DND-41 (cell line): ENCODE measurements around the gene WDR38.

ENCODE experiments used
- ATAC-seq: fragments of 200-7000 bp; cut with Tn5 transposase; 3 replicates; pipeline ENCODE4 v1.9.1; 2021; ENCODE audit warnings: low read depth; ENCODE audit not compliant: insufficient read depth
- DNase-seq: peaks from one replicate; pipeline ENCODE4 v3.0.0-alpha.2; 2020
- H2AFZ ChIP-seq: 2 replicates; pipeline ENCODE4 v1.6.0; 2012; ENCODE audit warnings: low read depth, low read length
- H3K27ac ChIP-seq: 2 replicates; pipeline ENCODE4 v1.5.1; 2012; ENCODE audit warnings: low read length, inconsistent platforms
- H3K27me3 ChIP-seq: fragments of 200-600 bp; sonication (generic); 2 replicates; pipeline ENCODE4 v1.6.0; 2012; ENCODE audit warnings: low read length, mild to moderate bottlenecking, inconsistent platforms; ENCODE audit not compliant: insufficient read depth, poor library complexity
- H3K36me3 ChIP-seq: 2 replicates; pipeline ENCODE4 v1.5.1; 2012; ENCODE audit warnings: low read length, inconsistent platforms; ENCODE audit not compliant: insufficient read depth
- H3K4me1 ChIP-seq: 2 replicates; pipeline ENCODE4 v1.5.1; 2012; ENCODE audit warnings: mild to moderate bottlenecking, low read length; ENCODE audit not compliant: insufficient read depth
- H3K4me2 ChIP-seq: 2 replicates; pipeline ENCODE4 v1.6.0; 2012; ENCODE audit warnings: mild to moderate bottlenecking, moderate library complexity, low read length, inconsistent platforms; ENCODE audit not compliant: insufficient read depth
- H3K4me3 ChIP-seq, 2 experiments: fragments of 200-600 bp in 1 of 2; shearing (Covaris generic) in 1 of 2; 2 replicates each; pipeline ENCODE4 v1.5.1; 2012 to 2016; ENCODE audit warnings: inconsistent platforms in 2 of 2, low read length in 2 of 2, mild to moderate bottlenecking in 2 of 2, low read depth in 1 of 2, moderate library complexity in 1 of 2
- H3K79me2 ChIP-seq: 2 replicates; pipeline ENCODE4 v1.6.0; 2012; ENCODE audit warnings: low read length, inconsistent platforms; ENCODE audit not compliant: insufficient read depth
- H3K9ac ChIP-seq: 2 replicates; pipeline ENCODE4 v1.6.0; 2012; ENCODE audit warnings: low read depth, mild to moderate bottlenecking, inconsistent platforms, low read length, moderate library complexity
- H3K9me3 ChIP-seq: 2 replicates; pipeline ENCODE4 v1.5.1; 2012; ENCODE audit warnings: low read length, moderate library complexity, mild to moderate bottlenecking, inconsistent platforms; ENCODE audit not compliant: insufficient read depth, severe bottlenecking
- H4K20me1 ChIP-seq: 2 replicates; pipeline ENCODE4 v1.6.0; 2012; ENCODE audit warnings: low read length; ENCODE audit not compliant: insufficient read depth
- EZH2 ChIP-seq: IDR thresholded peaks from 3 replicates; pipeline ENCODE4 v1.6.1; 2012; ENCODE audit warnings: borderline replicate concordance, low read depth, mild to moderate bottlenecking, moderate library complexity, low read length, inconsistent platforms; ENCODE audit not compliant: severe bottlenecking
- TF ChIP-seq, protein P1 (sequence below): IDR thresholded peaks from 2 replicates; pipeline ENCODE4 v1.5.1; 2012; ENCODE audit warnings: borderline replicate concordance, low read length, moderate library complexity, mild to moderate bottlenecking; ENCODE audit not compliant: poor library complexity, severe bottlenecking; ENCODE audit errors: extremely low read depth

The WDR38 gene

DNA sequence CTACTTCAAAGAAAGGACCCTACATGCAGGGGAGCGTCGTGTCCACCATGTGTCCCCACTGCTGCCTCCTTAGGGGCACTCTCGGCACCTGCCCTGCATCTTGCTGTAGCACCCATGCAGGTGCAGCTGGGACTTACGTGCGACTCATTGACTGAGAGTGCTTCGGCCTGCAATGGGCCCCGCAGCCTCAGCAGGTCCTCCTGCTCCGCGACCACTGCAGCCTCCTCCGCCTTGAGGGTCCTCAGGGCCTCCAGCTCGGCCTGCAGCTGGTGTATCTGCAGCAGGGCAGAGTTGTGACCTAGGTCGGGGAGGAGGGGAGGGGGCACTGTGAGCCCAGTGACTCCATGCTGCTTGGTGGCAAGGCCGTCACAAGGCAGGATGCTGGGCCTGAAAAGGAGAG is 35.7 kb downstream of the WDR38 start:
- no peak for ATAC-seq
- H3K9me3 ChIP-seq: no peaks in the 10 kb centered on the region
- H3K4me1 ChIP-seq: no peaks in the 10 kb centered on the region
- H3K4me3 ChIP-seq: no peak overlapping the region
- peaks cover 69% of the 10 kb centered on the region for H3K36me3 ChIP-seq
- no peak overlapping the region for H3K27ac ChIP-seq
- TF ChIP-seq EZH2: no peak
- TF ChIP-seq, protein P1, sequence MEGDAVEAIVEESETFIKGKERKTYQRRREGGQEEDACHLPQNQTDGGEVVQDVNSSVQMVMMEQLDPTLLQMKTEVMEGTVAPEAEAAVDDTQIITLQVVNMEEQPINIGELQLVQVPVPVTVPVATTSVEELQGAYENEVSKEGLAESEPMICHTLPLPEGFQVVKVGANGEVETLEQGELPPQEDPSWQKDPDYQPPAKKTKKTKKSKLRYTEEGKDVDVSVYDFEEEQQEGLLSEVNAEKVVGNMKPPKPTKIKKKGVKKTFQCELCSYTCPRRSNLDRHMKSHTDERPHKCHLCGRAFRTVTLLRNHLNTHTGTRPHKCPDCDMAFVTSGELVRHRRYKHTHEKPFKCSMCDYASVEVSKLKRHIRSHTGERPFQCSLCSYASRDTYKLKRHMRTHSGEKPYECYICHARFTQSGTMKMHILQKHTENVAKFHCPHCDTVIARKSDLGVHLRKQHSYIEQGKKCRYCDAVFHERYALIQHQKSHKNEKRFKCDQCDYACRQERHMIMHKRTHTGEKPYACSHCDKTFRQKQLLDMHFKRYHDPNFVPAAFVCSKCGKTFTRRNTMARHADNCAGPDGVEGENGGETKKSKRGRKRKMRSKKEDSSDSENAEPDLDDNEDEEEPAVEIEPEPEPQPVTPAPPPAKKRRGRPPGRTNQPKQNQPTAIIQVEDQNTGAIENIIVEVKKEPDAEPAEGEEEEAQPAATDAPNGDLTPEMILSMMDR: no peak
- H3K9ac ChIP-seq: no peak overlapping the region
- no peaks in the 10 kb centered on the region for H3K79me2 ChIP-seq
- no peak overlapping the region for H3K4me2 ChIP-seq
- no peak for DNase-seq
- H3K27me3 ChIP-seq: no peaks in the 10 kb centered on the region
- no peaks in the 10 kb centered on the region for H4K20me1 ChIP-seq
- no peak overlapping the region for H2AFZ ChIP-seq

- Histone ChIP-seq H3K79me2 (no peaks in the 10 kb centered on the region), H3K4me1 (no peaks in the 10 kb centered on the region), H3K9ac (no peak overlapping the region), H3K4me3 (no peak overlapping the region), H3K36me3 (peaks cover 76% of the 10 kb centered on the region), H3K27me3 (no peaks in the 10 kb centered on the region), H2AFZ (no peak overlapping the region), H3K27ac (no peak overlapping the region), H3K9me3 (no peaks in the 10 kb centered on the region), H4K20me1 (no peaks in the 10 kb centered on the region), H3K4me2 (no peak overlapping the region)
- no peak for ATAC-seq
- TF ChIP-seq, protein P1: no peak
- DNase-seq: no peak
These were observed 36.9 kb downstream of the WDR38 start for GRCh38 chr9:124890179-124890578.

- H2AFZ ChIP-seq: no peak overlapping the region
- H3K9ac ChIP-seq: no peak overlapping the region
- TF ChIP-seq, protein P1: no peak
- TF ChIP-seq EZH2: no peak
These were observed 40.9 kb downstream of the WDR38 start for GRCh38 chr9:124894035-124894740.

DNA sequence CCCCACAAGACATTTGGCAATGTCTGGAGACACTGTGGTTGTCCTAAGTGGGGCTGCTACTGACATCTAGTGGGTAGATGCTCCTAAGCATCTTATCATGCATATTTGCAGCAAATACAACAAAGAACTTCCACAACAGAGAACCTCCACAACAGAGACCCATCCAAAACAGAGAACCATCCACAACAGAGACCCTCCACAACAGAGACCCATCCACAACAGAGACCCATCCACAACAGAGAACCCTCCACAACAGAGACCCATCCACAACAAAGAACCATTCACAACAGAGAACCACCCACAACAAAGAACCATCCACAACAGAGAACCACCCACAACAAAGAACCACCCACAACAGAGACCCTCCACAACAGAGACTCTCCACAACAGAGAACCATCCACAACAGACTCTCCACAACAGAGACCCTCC is 41.5 kb downstream of the WDR38 start:
- Histone ChIP-seq H3K4me2 (no peak overlapping the region), H3K4me1 (no peaks in the 10 kb centered on the region), H3K9ac (no peak overlapping the region), H3K79me2 (no peaks in the 10 kb centered on the region), H3K9me3 (no peaks in the 10 kb centered on the region), H3K36me3 (peaks cover 65% of the 10 kb centered on the region), H3K27ac (no peak overlapping the region), H4K20me1 (no peaks in the 10 kb centered on the region), H2AFZ (no peak overlapping the region), H3K27me3 (no peaks in the 10 kb centered on the region), H3K4me3 (no peak overlapping the region)
- peak; percentile 77 for ATAC-seq
- DNase-seq: peak; percentile 57
- TF ChIP-seq, protein P1: peak; percentile 55
- no peak for TF ChIP-seq EZH2

More at GRCh38 chr9:124894035-124894740, 40.9 kb downstream of the WDR38 start:
- no peak overlapping the region for H3K4me3 ChIP-seq
- peaks cover 65% of the 10 kb centered on the region for H3K36me3 ChIP-seq
- H3K4me2 ChIP-seq: no peak overlapping the region
- no peaks in the 10 kb centered on the region for H3K79me2 ChIP-seq
- H3K27ac ChIP-seq: no peak overlapping the region
- H3K27me3 ChIP-seq: no peaks in the 10 kb centered on the region
- ATAC-seq: no peak
- no peaks in the 10 kb centered on the region for H4K20me1 ChIP-seq
- DNase-seq: no peak
- H3K4me1 ChIP-seq: no peaks in the 10 kb centered on the region
- no peaks in the 10 kb centered on the region for H3K9me3 ChIP-seq
